Right atrium auricular region (tissue), 2 donors: ENCODE measurements around the gene POLR2M. TPM values are rescaled to one million over a fixed set of nuclear protein-coding genes. Genes with fewer than 3 reads are reported as not detected.
A peak's percentile ranks its signal among the peaks of the same experiment; 100 is the strongest.

Source experiments
- DNase-seq: peaks from one replicate; pipeline ENCODE4 v3.0.0-alpha.2; 2019; ENCODE audit warnings: low spot score
- H3K27ac ChIP-seq, 2 donors: fragments of 200-600 bp; sonication (generic); 1 replicate in 1 of 2; 2 replicates in 1 of 2; pipeline ENCODE4 v1.5.1; 2016 to 2019
- H3K27me3 ChIP-seq, 2 donors: fragments of 200-600 bp; sonication (generic); one replicate each; pipeline versions ENCODE4 v1.5.1 to v1.6.0; 2017 to 2019
- H3K36me3 ChIP-seq: fragments of 200-600 bp; sonication (generic); one replicate; pipeline ENCODE4 v1.5.1; 2016
- H3K4me1 ChIP-seq, 2 donors: fragments of 200-600 bp; sonication (generic); one replicate each; pipeline versions ENCODE4 v1.5.1 to v1.6.0; 2017 to 2019
- H3K4me3 ChIP-seq, 2 donors: fragments of 200-600 bp; sonication (generic); 1 replicate in 1 of 2; 2 replicates in 1 of 2; pipeline ENCODE4 v1.5.1; 2017 to 2019; ENCODE audit warnings: mild to moderate bottlenecking in 1 of 2, moderate library complexity in 1 of 2
- H3K9me3 ChIP-seq, 2 donors: fragments of 200-600 bp; sonication (generic); one replicate each; pipeline ENCODE4 v1.5.1; 2019
- total RNA-seq, 2 donors: library from RNA; depleted of rRNA; stranded (reverse); fragments of >200 nt; gene quantifications; one replicate each; pipeline ENCODE4 v1.1.0, GENCODE V29; 2016
- TF ChIP-seq, protein P1 (sequence below), 2 donors: fragments of 200-600 bp; sonication (generic); IDR thresholded peaks; one replicate each; pipeline ENCODE4 v1.5.1; 2019; ENCODE audit warnings: antibody characterized with exemption in 2 of 2

Gene POLR2M
- total RNA-seq, 2 donors from 2014 or later: 68.0 to 97.5 TPM

DNA sequence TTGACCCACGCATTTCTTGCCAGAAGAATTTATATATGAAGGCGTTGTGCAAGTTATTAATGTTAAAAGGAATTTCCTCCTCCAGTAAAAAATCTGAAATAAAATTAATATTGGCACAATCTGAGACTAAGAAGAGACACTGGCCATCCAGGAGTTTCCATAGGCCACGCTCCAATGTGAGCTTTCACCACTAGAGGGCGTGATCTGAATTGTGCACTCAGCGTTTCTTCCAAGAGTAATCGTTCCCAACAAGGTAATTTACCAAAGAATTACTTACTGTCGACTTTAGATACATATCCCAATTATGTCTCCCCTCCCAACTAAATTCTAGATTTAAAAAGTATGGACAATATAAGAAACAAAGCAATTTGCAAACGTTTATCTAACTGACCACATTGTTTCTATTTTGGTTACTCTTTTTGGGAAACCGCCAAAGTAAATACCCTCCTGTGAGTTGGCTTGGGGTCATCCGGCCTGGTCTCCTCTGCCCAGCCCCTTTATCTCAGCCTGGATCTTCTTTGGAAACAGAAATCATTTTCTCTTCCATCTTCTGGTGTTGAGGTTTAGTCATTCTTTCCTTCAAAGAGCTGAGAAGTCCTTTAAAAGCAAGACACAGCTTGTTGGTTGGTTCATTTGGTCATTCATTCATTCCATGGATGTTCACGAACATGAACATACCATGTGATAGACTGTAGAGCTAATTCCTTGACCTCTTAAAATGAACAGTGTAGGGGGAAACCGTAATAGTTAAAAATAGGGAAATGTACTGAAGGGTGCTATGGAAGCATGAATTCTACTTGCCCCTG lies 26.2 kb downstream of the POLR2M start:
- TF ChIP-seq, protein P1, sequence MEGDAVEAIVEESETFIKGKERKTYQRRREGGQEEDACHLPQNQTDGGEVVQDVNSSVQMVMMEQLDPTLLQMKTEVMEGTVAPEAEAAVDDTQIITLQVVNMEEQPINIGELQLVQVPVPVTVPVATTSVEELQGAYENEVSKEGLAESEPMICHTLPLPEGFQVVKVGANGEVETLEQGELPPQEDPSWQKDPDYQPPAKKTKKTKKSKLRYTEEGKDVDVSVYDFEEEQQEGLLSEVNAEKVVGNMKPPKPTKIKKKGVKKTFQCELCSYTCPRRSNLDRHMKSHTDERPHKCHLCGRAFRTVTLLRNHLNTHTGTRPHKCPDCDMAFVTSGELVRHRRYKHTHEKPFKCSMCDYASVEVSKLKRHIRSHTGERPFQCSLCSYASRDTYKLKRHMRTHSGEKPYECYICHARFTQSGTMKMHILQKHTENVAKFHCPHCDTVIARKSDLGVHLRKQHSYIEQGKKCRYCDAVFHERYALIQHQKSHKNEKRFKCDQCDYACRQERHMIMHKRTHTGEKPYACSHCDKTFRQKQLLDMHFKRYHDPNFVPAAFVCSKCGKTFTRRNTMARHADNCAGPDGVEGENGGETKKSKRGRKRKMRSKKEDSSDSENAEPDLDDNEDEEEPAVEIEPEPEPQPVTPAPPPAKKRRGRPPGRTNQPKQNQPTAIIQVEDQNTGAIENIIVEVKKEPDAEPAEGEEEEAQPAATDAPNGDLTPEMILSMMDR (IDR thresholded peaks at IDR 0.05): peak; percentile 84 to 90
- Histone ChIP-seq H3K4me3 (no peak overlapping the region), H3K9me3 (no peaks in the 10 kb centered on the region), H3K36me3 (no peaks in the 10 kb centered on the region), H3K27ac (no peak overlapping the region), H3K27me3 (no peaks in the 10 kb centered on the region), H3K4me1 (peaks cover 0 to 8% of the 10 kb centered on the region in 2 donors)
- DNase-seq: peak; percentile 68

DNA sequence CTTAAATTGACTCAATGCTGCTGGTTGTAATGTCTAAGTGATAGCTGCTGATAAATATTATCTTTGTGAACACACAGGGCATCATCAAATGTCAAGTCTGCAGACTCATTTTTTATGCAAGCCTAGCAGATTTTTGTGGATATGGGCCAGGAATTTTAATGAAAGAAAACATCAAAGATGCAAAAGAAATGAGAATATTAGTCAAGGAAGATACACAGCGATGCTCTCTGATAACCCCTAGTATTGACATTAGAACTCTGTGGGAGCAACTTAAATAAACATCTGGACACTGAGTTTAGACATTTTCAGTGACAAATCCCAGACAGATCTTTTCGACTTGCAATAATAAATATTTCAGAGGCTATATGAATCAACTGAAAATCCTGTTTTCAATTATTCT lies 28.3 kb downstream of the POLR2M start:
- TF ChIP-seq, protein P1 (IDR thresholded peaks at IDR 0.05): no peak
- Histone ChIP-seq H3K27ac (no peak overlapping the region), H3K9me3 (no peaks in the 10 kb centered on the region), H3K27me3 (no peaks in the 10 kb centered on the region), H3K36me3 (no peaks in the 10 kb centered on the region), H3K4me1 (peaks cover 0 to 8% of the 10 kb centered on the region in 2 donors), H3K4me3 (no peak overlapping the region)
- DNase-seq: no peak

DNA sequence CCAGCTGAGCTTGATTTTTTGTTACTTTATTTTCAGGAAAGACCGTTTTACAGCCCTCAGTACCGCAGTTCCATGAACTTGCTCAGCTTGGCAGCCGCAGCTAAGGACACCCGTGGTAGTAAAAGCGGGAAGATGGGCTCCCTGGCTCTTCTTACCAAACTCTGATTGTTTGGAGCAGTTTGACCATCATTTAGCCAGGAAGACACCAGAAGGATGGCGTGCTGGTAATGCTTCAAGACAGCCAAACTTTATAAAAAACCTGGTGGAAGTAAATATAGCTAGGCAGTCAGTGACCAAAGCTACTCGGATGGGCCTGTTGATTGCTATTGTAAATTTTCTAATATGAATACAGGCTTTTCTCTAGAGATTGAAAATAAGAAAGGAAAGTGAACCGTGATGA lies 28.9 kb downstream of the POLR2M start:
- DNase-seq: no peak

DNA sequence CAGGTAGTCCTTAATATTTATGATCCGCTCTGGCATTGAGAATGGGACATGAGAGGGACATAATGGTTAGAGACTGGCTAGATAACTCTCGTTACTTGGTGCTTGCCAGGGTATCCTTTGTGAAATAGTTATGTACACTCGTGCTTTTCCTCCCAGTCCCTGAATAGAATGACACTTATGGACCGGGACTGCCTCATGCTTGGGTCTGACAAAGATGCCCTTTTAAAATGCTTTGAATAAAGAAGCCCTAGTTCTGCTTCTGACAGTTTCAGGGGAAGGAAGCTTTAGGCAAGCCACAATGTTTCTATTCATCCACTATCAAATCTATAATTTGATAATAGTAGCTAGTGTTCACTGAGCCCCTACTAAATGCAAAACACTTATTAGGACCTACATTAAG lies 29.4 kb downstream of the POLR2M start:
- Histone ChIP-seq H3K4me3 (no peak overlapping the region), H3K27me3 (no peaks in the 10 kb centered on the region), H3K36me3 (no peaks in the 10 kb centered on the region), H3K9me3 (no peaks in the 10 kb centered on the region), H3K4me1 (peaks cover 0 to 8% of the 10 kb centered on the region in 2 donors), H3K27ac (no peak overlapping the region)
- DNase-seq: no peak
- TF ChIP-seq, protein P1 (IDR thresholded peaks at IDR 0.05): no peak

More for the DNA sequence above, 28.9 kb downstream of the POLR2M start:
- TF ChIP-seq, protein P1 (IDR thresholded peaks at IDR 0.05): no peak
- Histone ChIP-seq H3K4me1 (peaks cover 0 to 8% of the 10 kb centered on the region in 2 donors), H3K4me3 (no peak overlapping the region), H3K36me3 (no peaks in the 10 kb centered on the region), H3K9me3 (no peaks in the 10 kb centered on the region), H3K27me3 (no peaks in the 10 kb centered on the region), H3K27ac (no peak overlapping the region)

DNA sequence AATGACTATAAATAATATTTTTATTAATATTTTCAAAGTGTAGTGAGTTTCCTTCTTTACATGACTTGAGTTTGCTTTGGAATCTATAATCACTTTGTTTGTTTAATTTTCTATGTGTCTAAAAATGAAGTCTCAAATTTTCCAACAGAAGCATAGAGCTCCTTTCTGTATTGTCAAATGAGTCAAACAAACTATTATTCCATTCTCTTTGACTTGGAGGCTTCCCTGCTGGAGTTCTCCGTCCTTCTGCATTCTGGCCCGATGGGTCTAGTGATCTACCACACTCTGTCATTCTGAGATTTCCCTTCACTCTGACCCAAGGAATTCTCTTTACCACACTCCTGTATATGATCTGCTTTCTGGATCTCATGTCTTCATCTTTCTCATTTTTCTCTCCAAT lies 30.1 kb downstream of the POLR2M start:
- Histone ChIP-seq H3K4me1 (peaks cover 0 to 8% of the 10 kb centered on the region in 2 donors), H3K27me3 (no peaks in the 10 kb centered on the region), H3K9me3 (no peaks in the 10 kb centered on the region), H3K27ac (no peak overlapping the region), H3K4me3 (no peak overlapping the region), H3K36me3 (no peaks in the 10 kb centered on the region)
- no peak for DNase-seq
- TF ChIP-seq, protein P1 (IDR thresholded peaks at IDR 0.05): no peak
